Smooth muscle cell (in vitro differentiated cells): ENCODE results near the gene BMP4. TPM values are rescaled to one million over a fixed set of nuclear protein-coding genes. Genes with fewer than 3 reads are reported as not detected.

ENCODE experiments used
- DNase-seq: peaks from one replicate; lab custom pipeline; 2025; ENCODE audit not compliant: unreplicated experiment; lab: John Stamatoyannopoulos, UW
- H2AFZ ChIP-seq: fragments of 200-600 bp; sonication (generic); 2 replicates; pipeline ENCODE4 v1.6.0; 2016; ENCODE audit warnings: antibody characterized with exemption, low read depth, mild to moderate bottlenecking
- H3F3A ChIP-seq: fragments of 200-600 bp; sonication (generic); 2 replicates; pipeline ENCODE4 v1.6.0; 2017; ENCODE audit warnings: antibody characterized with exemption, low read depth
- H3K27ac ChIP-seq: fragments of 200-600 bp; sonication (generic); 2 replicates; pipeline ENCODE4 v1.5.1; 2016; ENCODE audit warnings: low read depth, mild to moderate bottlenecking
- H3K27me3 ChIP-seq: fragments of 200-600 bp; sonication (generic); 2 replicates; pipeline ENCODE4 v1.6.1; 2016; ENCODE audit warnings: low read depth, mild to moderate bottlenecking
- H3K36me3 ChIP-seq: fragments of 200-600 bp; sonication (generic); 2 replicates; pipeline ENCODE4 v1.5.1; 2016; ENCODE audit warnings: low read depth
- H3K4me1 ChIP-seq: fragments of 200-600 bp; sonication (generic); 2 replicates; pipeline ENCODE4 v1.5.1; 2016; ENCODE audit warnings: low read depth
- H3K4me2 ChIP-seq: fragments of 200-600 bp; sonication (generic); 2 replicates; pipeline ENCODE4 v1.6.0; 2016; ENCODE audit warnings: mild to moderate bottlenecking
- H3K4me3 ChIP-seq: fragments of 200-600 bp; sonication (generic); 2 replicates; pipeline ENCODE4 v1.5.1; 2016; ENCODE audit warnings: mild to moderate bottlenecking
- H3K79me2 ChIP-seq: fragments of 200-600 bp; sonication (generic); 2 replicates; pipeline ENCODE4 v1.6.0; 2016; ENCODE audit warnings: low read depth, mild to moderate bottlenecking
- H3K9ac ChIP-seq: fragments of 200-600 bp; sonication (generic); 2 replicates; pipeline ENCODE4 v1.6.0; 2016; ENCODE audit warnings: low read depth
- H3K9me3 ChIP-seq: fragments of 200-600 bp; sonication (generic); replicated peaks from 2 replicates; pipeline ENCODE4 v1.5.1; 2016; ENCODE audit warnings: low read depth
- H4K20me1 ChIP-seq: fragments of 200-600 bp; sonication (generic); 2 replicates; pipeline ENCODE4 v1.6.0; 2016; ENCODE audit warnings: low read depth
- CTCF ChIP-seq: fragments of 200-600 bp; sonication (generic); IDR thresholded peaks from 2 replicates; pipeline ENCODE4 v1.5.1; 2017; ENCODE audit warnings: borderline replicate concordance, mild to moderate bottlenecking, antibody characterized with exemption; ENCODE audit not compliant: insufficient read depth, poor library complexity, severe bottlenecking
- WGBS: methylation state at CpG from one replicate; pipeline ENCODE4 v1.1.7; 2016; ENCODE audit warnings: low lambda C conversion rate; 5-methylcytosine and 5-hydroxymethylcytosine counted together
- polyA plus RNA-seq: library from polyadenylated mRNA; unstranded; fragments of >200 nt; fragmentation: Nextera tagmentation; extraction: Ambion mirVana; gene quantifications from 2 replicates; pipeline ENCODE4 v1.2.1, GENCODE V29; 2016
- total RNA-seq: library from RNA; depleted of rRNA; stranded (reverse); fragments of >200 nt; gene quantifications from 2 replicates; pipeline ENCODE4 v1.2.3, GENCODE V29; 2014

The BMP4 gene
- total and polyA plus RNA-seq, 2 experiments from 2014 or later = 30.5 to 38.2 TPM

GRCh38 chr14:53932966-53933365 is 23.7 kb downstream of the BMP4 start:
- DNase-seq = no peak
- Histone ChIP-seq H3K9ac (no peak overlapping the region), H3K4me3 (no peak overlapping the region), H3K4me2 (no peak overlapping the region), H2AFZ (no peak overlapping the region), H3K9me3 (no peaks in the 10 kb centered on the region), H3K79me2 (no peaks in the 10 kb centered on the region), H3K27ac (no peak overlapping the region), H3K27me3 (no peaks in the 10 kb centered on the region), H3K4me1 (peaks cover 4% of the 10 kb centered on the region), H4K20me1 (no peaks in the 10 kb centered on the region), H3K36me3 (no peaks in the 10 kb centered on the region), H3F3A (peaks cover 12% of the 10 kb centered on the region)
- TF ChIP-seq CTCF = no peak

- Histone ChIP-seq H3K79me2 (no peaks in the 10 kb centered on the region), H3K4me1 (peaks cover 4% of the 10 kb centered on the region), H3K27ac (peak overlapping the region; percentile 10), H3K4me3 (no peak overlapping the region), H3K36me3 (no peaks in the 10 kb centered on the region), H3K4me2 (peak overlapping the region; percentile 11), H4K20me1 (no peaks in the 10 kb centered on the region), H2AFZ (no peak overlapping the region), H3F3A (peaks cover 12% of the 10 kb centered on the region), H3K27me3 (no peaks in the 10 kb centered on the region), H3K9me3 (no peaks in the 10 kb centered on the region), H3K9ac (no peak overlapping the region)
- DNase-seq = no peak
- 28% methylated on average over 2 of the region's 2 CpGs for WGBS
- TF ChIP-seq CTCF = peak; percentile 49
Measured at GRCh38 chr14:53929871-53930715, 26.5 kb downstream of the BMP4 start.

- no peaks in the 10 kb centered on the region for H4K20me1 ChIP-seq
- H2AFZ ChIP-seq = no peak overlapping the region
- no peaks in the 10 kb centered on the region for H3K79me2 ChIP-seq
- H3K9me3 ChIP-seq = no peaks in the 10 kb centered on the region
- WGBS = 20% methylated on average over 5 of the region's 5 CpGs
- no peak overlapping the region for H3K27ac ChIP-seq
- TF ChIP-seq CTCF = no peak
- H3K4me2 ChIP-seq = peak overlapping the region; percentile 5
- no peak overlapping the region for H3K4me3 ChIP-seq
- no peak for DNase-seq
- no peaks in the 10 kb centered on the region for H3K36me3 ChIP-seq
- no peaks in the 10 kb centered on the region for H3K27me3 ChIP-seq
- H3K9ac ChIP-seq = no peak overlapping the region
- peaks cover 9% of the 10 kb centered on the region for H3K4me1 ChIP-seq
- H3F3A ChIP-seq = peaks cover 12% of the 10 kb centered on the region
Measured at GRCh38 chr14:53927171-53927570, 29.5 kb downstream of the BMP4 start.
